LNCAP (cell line): ENCODE results near the gene FCER2.

Experiments
- CTCF ChIP-seq: fragments of 450-650 bp; IDR thresholded peaks from 2 replicates; pipeline ENCODE4 v1.5.1; 2017; ENCODE audit warnings: mild to moderate bottlenecking

Gene FCER2

GRCh38 chr19:7657131-7657751 lies 44.7 kb downstream of the FCER2 start:
- no peak for TF ChIP-seq CTCF

- no peak for TF ChIP-seq CTCF
Observed at GRCh38 chr19:7655581-7655980, 46.4 kb downstream of the FCER2 start.

- no peak for TF ChIP-seq CTCF
Observed at GRCh38 chr19:7654401-7654800, 47.5 kb downstream of the FCER2 start.

- peak; percentile 99 for TF ChIP-seq CTCF
Observed at GRCh38 chr19:7652061-7652641, 49.8 kb downstream of the FCER2 start.

GRCh38 chr19:7650148-7650547 lies 51.8 kb downstream of the FCER2 start:
- TF ChIP-seq CTCF: no peak

GRCh38 chr19:7648265-7649014 lies 53.5 kb downstream of the FCER2 start:
- no peak for TF ChIP-seq CTCF

- TF ChIP-seq CTCF: no peak
Observed at GRCh38 chr19:7647156-7647555, 54.8 kb downstream of the FCER2 start.
